ENCODE data around the gene ESF1. TPM values are rescaled to one million over a fixed set of nuclear protein-coding genes. Genes with fewer than 3 reads are reported as not detected.
A peak's percentile ranks its signal among the peaks of the same experiment; 100 is the strongest.

The ESF1 gene
- total and polyA plus RNA-seq, 12 donors: 5.9 to 23.1 (median 13.5) TPM

DNA sequence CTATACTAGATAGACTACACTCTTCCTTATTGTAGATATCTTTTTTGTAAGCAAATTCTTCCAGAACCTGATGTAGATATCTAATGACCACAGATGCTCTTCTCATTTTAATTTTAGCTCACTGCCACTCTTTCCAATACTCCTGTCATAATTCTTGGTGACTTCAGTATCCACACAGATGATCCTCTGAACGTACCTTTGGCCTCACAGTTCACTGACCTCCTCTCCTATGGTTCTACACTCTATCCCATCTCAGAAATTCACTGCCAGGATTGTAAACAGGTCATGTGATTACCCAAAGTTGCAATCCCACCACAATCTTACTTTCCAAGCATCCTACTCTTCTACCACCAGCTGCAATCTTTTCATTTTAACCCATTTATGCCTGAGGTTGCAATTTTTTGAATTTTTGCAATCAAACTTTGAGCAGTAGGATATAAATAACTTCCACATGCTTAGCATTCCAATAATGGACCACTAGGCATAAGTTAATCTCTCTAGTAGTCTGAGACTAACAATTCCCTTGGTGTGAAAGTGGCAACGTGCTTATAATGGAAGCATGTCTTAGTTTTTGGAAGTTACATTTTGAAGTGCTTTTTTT lies 31.2 kb downstream of the ESF1 start:
- Histone ChIP-seq H3K4me1 (no peaks in the 10 kb centered on the region), H3K36me3 (peaks cover 0 to 80% (median 11%) of the 10 kb centered on the region in 9 donors), H3K9me3 (no peaks in the 10 kb centered on the region), H3K27me3 (no peaks in the 10 kb centered on the region), H3K27ac (no peak overlapping the region), H3K4me3 (no peak overlapping the region)
- whole genome bisulfite sequencing, 2 donors: 83 to 91% methylated on average over 2 of the region's 2 CpGs
- no peak for ATAC-seq
- intact Hi-C loops (cut with DNase I): no loop called here
- TF ChIP-seq, protein P1, sequence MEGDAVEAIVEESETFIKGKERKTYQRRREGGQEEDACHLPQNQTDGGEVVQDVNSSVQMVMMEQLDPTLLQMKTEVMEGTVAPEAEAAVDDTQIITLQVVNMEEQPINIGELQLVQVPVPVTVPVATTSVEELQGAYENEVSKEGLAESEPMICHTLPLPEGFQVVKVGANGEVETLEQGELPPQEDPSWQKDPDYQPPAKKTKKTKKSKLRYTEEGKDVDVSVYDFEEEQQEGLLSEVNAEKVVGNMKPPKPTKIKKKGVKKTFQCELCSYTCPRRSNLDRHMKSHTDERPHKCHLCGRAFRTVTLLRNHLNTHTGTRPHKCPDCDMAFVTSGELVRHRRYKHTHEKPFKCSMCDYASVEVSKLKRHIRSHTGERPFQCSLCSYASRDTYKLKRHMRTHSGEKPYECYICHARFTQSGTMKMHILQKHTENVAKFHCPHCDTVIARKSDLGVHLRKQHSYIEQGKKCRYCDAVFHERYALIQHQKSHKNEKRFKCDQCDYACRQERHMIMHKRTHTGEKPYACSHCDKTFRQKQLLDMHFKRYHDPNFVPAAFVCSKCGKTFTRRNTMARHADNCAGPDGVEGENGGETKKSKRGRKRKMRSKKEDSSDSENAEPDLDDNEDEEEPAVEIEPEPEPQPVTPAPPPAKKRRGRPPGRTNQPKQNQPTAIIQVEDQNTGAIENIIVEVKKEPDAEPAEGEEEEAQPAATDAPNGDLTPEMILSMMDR (IDR thresholded peaks at IDR 0.05): no peak
- DNase-seq: no peak

GRCh38 chr20:13749811-13750210 lies 34.9 kb downstream of the ESF1 start:
- intact Hi-C loops (cut with DNase I): no loop called here
- no peak overlapping the region for H3K4me3 ChIP-seq
- no peaks in the 10 kb centered on the region for H3K27me3 ChIP-seq
- ATAC-seq (no peak), DNase-seq (no peak)
- 91 to 98% methylated on average over 3 of the region's 3 CpGs for WGBS, 2 donors
- no peaks in the 10 kb centered on the region for H3K4me1 ChIP-seq
- no peaks in the 10 kb centered on the region for H3K9me3 ChIP-seq
- H3K36me3 ChIP-seq: peaks cover 0 to 54% (median 4%) of the 10 kb centered on the region in 9 donors
- no peak overlapping the region for H3K27ac ChIP-seq
- TF ChIP-seq, protein P1 (IDR thresholded peaks at IDR 0.05): no peak

GRCh38 chr20:13745784-13746183 lies 38.9 kb downstream of the ESF1 start:
- no peak for ATAC-seq
- H3K27ac ChIP-seq: peak overlapping the region in 1 of 10 donors; percentile 6
- WGBS, 2 donors: 72 to 91% methylated on average over 2 of the region's 2 CpGs
- no peaks in the 10 kb centered on the region for H3K27me3 ChIP-seq
- no peaks in the 10 kb centered on the region for H3K4me1 ChIP-seq
- H3K9me3 ChIP-seq: peaks cover 0 to 16% (median 2%) of the 10 kb centered on the region in 11 donors
- peaks cover 0 to 44% (median 9%) of the 10 kb centered on the region in 9 donors for H3K36me3 ChIP-seq
- intact Hi-C loops (cut with DNase I): no loop called here
- no peak overlapping the region for H3K4me3 ChIP-seq
- DNase-seq: no peak
- TF ChIP-seq, protein P1 (IDR thresholded peaks at IDR 0.05): no peak

- H3K27ac ChIP-seq: no peak overlapping the region
- TF ChIP-seq, protein P1 (IDR thresholded peaks at IDR 0.05): no peak
- no peak for DNase-seq
- no peaks in the 10 kb centered on the region for H3K27me3 ChIP-seq
- H3K4me1 ChIP-seq: peaks cover 0 to 7% (median under 1%) of the 10 kb centered on the region in 9 donors
- H3K4me3 ChIP-seq: no peak overlapping the region
- intact Hi-C loops (cut with DNase I): no loop called here
- WGBS, 2 donors: 55 to 58% methylated on average over 1 of the region's 1 CpG
- H3K36me3 ChIP-seq: peaks cover 0 to 35% (median 12%) of the 10 kb centered on the region in 9 donors
- no peak for ATAC-seq
- peaks cover 0 to 28% (median 7%) of the 10 kb centered on the region in 11 donors for H3K9me3 ChIP-seq
Measured at GRCh38 chr20:13744352-13744751, 40.4 kb downstream of the ESF1 start.
